ENCODE measurements around the gene PAK5.

The PAK5 gene

DNA sequence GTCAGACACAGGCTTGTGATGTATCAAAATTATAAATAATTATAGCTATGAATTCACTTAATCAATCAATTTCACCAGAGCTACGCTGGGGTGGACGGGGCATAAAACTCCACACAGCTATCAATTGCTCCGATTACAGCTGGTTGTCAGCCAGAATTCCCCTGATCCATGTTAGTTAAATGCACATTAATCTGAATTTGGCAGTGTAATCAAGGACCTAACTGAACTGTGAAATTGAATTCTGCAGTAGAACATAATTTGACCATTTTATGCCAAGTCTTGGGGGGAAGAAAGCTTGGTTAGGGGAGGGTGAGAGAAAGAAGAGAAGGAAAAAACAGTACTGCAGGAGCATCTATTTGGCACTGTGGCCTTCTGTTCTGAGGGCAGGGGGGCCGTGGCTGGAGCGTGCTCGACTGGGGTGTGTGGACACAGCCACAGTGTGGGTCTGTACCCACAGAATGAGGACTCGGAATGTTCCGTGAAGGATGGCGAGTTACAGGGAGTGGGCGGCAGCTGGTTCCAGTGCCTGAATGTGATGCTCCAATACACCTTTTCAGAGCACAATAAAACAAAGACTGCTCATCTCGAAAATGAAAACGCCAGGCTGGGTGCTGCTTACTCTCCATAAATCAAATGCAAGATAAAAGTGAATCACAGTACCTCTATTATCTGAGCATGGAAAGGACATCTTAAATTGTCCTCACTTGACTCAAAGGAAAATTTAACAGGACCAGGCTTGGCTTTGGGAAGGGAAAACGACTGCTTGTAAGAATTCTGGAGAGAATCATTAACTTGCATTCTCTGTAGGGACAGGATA, 265.3 kb downstream of the PAK5 start:
- no peak for ATAC-seq

DNA sequence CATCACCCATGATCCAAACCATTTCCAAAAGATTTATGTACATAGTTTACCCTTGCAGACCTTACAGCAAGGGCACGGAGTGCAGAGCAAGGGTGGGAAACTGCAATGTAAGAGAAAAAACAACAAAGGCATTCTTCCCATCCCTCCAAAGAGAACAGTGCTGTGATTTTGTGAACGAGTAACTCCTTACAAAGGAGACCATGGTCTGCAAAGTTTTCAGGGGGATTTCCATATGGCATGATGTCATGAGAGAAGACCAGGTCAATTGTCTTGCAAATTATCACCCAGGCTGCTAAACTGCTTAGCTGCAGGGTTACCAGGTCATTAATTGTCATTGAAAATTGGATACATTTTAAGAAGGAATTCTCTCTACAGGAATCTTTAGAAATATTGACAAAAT, 266.2 kb downstream of the PAK5 start:
- Mint-ChIP-seq H3K27me3 (no peaks in the 10 kb centered on the region), H3K27ac (no peak overlapping the region), H3K9me3 (peaks cover 2% of the 10 kb centered on the region), H3K4me1 (no peaks in the 10 kb centered on the region), H3K4me3 (no peak overlapping the region), H3K36me3 (no peaks in the 10 kb centered on the region)
- ATAC-seq: no peak

More for the DNA sequence above, 265.3 kb downstream of the PAK5 start:
- H3K4me3 Mint-ChIP-seq: no peak overlapping the region
- no peaks in the 10 kb centered on the region for H3K27me3 Mint-ChIP-seq
- H3K4me1 Mint-ChIP-seq: no peaks in the 10 kb centered on the region
- H3K27ac Mint-ChIP-seq: no peak overlapping the region
- peaks cover 2% of the 10 kb centered on the region for H3K9me3 Mint-ChIP-seq
- no peaks in the 10 kb centered on the region for H3K36me3 Mint-ChIP-seq

DNA sequence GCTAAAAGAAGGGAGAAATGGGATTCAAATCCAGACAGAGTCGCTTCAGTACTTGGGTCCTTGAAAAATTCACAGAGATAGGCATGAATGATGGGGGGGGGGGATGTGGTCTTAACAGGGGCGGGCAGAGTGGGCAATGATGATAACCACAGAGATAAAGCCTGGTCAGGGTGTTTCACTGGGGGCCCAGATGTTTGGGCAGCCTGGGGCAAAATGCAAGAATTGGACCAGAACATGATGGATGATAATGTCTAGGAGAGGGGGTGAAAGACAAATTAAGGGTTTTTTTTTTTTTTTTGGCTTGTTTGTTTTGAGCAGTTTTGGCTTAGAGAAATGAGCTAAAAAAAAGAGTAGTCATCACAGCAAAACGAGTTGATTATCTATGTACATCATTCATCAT, 267.1 kb downstream of the PAK5 start:
- Mint-ChIP-seq H3K9me3 (peaks cover 2% of the 10 kb centered on the region), H3K27ac (no peak overlapping the region), H3K36me3 (no peaks in the 10 kb centered on the region), H3K4me1 (no peaks in the 10 kb centered on the region), H3K27me3 (no peaks in the 10 kb centered on the region), H3K4me3 (no peak overlapping the region)
- no peak for ATAC-seq

DNA sequence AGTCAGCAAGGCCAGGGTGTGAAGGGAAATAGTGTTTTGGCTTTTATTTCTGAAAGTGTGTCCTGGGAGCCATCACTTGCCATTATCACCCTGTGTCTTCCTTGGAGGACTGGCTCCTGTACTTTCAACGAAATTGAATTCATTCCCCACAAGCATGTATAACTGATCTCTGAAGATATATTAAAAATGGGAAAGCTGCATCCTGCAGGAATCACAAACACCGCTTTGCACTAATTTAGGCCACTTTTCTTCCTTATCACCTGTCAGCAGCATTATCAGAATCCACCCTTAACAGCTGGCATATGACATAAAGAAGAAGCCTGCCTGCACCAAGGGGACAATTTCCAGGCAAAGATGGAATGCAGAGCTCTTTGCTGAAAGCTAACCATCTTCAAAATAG, 268.3 kb downstream of the PAK5 start:
- Mint-ChIP-seq H3K4me1 (no peaks in the 10 kb centered on the region), H3K4me3 (no peak overlapping the region), H3K9me3 (peaks cover 2% of the 10 kb centered on the region), H3K36me3 (no peaks in the 10 kb centered on the region), H3K27ac (no peak overlapping the region), H3K27me3 (no peaks in the 10 kb centered on the region)
- ATAC-seq: no peak

DNA sequence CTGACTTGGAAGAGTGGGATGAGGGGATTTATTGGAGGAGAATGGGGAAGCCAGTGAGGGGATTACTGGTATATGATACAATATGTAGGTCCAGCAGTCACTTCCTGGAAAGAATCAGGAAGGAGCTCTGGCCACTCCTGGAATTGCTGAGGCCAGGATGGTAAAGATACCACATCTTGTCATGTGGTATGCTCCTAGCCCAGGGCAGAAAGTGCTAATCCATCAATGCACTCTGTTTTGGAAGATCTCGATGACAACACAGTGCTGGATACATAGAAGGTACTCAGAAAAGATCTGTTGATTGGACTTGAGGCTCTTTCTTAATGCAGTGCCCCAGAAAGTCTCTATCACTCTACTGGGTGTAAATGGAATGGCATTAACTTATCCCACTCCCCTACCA, 271.9 kb downstream of the PAK5 start:
- ATAC-seq: no peak

DNA sequence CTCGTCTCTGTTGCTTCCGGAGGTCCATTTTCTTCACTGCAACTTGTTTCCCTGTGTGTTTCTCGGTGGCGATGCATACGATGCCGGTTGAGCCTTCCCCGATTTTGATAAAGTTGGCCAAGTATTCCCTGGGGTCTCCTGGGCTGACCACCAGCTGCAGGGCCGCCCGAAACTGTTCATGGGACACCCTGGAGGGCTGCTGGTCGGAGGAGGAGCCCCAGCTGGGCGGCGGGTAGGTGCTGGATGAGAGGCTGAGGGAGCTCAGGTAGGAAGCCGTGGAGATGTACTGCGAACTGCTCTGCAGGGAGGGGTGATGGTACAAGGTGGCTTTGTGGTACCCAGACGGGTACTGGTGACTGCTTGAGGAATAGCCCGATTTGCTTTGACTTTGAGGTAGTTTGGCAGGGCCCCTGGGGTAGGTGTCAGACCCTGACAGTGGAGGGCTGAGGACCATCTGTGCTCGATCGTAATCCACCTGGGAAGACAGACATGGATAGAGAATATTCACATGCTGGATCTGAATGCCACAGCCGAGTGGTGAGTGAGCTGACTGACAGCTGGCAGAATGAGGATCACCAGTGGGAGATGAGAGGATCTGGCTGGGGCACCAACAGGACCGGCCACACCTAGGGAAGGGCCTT, 272.8 kb downstream of the PAK5 start:
- Mint-ChIP-seq H3K9me3 (no peaks in the 10 kb centered on the region), H3K27me3 (no peaks in the 10 kb centered on the region), H3K4me1 (no peaks in the 10 kb centered on the region), H3K4me3 (no peak overlapping the region), H3K27ac (no peak overlapping the region), H3K36me3 (no peaks in the 10 kb centered on the region)
- ATAC-seq: no peak

More for the DNA sequence above, 271.9 kb downstream of the PAK5 start:
- no peaks in the 10 kb centered on the region for H3K27me3 Mint-ChIP-seq
- H3K36me3 Mint-ChIP-seq: no peaks in the 10 kb centered on the region
- H3K9me3 Mint-ChIP-seq: no peaks in the 10 kb centered on the region
- no peak overlapping the region for H3K4me3 Mint-ChIP-seq
- H3K27ac Mint-ChIP-seq: no peak overlapping the region
- no peaks in the 10 kb centered on the region for H3K4me1 Mint-ChIP-seq

DNA sequence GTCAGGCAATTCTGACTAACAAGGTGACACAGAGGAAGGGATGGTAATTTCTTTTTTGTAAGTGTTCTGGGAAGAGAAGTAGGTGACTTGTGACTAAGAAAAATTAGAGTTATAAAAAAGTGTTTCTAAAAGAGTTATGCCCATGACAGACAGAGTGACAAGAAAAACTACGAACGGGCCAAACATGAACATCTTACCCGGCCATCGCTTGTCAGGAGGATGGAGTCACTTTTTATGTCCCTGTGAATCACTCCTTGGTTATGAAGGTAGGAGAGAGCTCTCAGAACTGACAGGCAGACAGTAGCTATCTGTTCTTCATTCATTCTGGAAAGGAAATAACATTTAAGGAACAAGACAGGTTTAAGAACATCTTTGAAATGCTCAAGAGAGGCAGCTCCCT, 281.5 kb downstream of the PAK5 start:
- Mint-ChIP-seq H3K9me3 (no peaks in the 10 kb centered on the region), H3K4me3 (no peak overlapping the region), H3K4me1 (no peaks in the 10 kb centered on the region), H3K27me3 (no peaks in the 10 kb centered on the region), H3K36me3 (no peaks in the 10 kb centered on the region), H3K27ac (no peak overlapping the region)
- ATAC-seq: no peak

DNA sequence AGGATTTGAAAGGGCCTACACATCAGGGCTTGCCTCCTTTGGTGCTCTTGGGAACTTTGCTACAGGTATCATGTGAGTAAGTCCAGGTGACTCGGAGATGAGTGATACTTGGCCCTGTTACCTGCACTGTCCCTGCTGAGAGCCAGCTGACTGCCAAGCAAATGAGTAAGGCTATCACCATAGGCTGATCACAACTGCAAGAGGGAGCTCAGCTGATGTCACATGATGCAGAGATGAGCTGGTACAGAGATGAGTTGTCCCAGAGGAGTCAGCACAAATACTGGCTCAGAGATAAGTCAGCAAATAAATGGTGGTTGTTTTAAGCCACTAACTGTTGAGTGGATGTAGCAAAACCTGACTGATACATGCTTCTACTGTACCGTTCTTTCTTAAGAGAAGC, 283.1 kb downstream of the PAK5 start:
- Mint-ChIP-seq H3K4me1 (no peaks in the 10 kb centered on the region), H3K27ac (no peak overlapping the region), H3K4me3 (no peak overlapping the region), H3K27me3 (no peaks in the 10 kb centered on the region), H3K36me3 (no peaks in the 10 kb centered on the region), H3K9me3 (no peaks in the 10 kb centered on the region)
- no peak for ATAC-seq

DNA sequence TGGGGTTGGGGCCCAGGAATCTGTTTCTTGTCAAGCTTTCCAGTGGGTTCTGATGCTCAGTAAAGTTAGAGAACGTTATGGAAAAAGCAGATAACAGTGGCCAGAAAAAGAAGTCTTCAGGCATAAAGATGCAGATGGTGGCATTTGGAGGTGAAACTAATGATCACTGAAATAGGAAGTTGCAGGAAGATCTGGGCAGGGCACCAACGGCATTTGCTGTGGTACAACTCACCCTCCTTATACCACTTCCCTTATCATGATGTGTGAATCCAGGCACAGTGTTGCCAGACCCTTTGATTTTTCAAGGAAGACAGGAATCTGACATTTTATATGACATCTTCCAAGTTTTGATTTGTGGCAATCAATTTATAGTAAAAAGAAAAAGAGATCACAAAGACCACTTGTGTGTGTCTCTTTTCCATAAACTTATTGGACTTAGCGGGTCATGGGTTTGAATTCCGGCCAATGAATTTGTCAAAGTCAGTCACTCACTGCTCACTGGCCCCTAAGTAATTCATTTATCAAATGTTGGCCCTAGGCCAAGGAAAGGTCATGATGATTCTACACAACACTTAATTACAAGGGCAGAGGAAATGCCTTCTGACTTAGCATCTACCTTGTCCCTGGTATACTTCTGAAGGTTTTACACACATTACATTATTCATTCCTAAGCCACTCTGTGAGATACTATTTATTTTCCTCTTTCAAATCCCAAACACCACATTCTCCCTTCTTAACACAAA, 286.9 kb downstream of the PAK5 start:
- no peaks in the 10 kb centered on the region for H3K4me1 Mint-ChIP-seq
- no peaks in the 10 kb centered on the region for H3K27me3 Mint-ChIP-seq
- no peak overlapping the region for H3K27ac Mint-ChIP-seq
- no peak for ATAC-seq
- no peaks in the 10 kb centered on the region for H3K36me3 Mint-ChIP-seq
- no peaks in the 10 kb centered on the region for H3K9me3 Mint-ChIP-seq
- no peak overlapping the region for H3K4me3 Mint-ChIP-seq

DNA sequence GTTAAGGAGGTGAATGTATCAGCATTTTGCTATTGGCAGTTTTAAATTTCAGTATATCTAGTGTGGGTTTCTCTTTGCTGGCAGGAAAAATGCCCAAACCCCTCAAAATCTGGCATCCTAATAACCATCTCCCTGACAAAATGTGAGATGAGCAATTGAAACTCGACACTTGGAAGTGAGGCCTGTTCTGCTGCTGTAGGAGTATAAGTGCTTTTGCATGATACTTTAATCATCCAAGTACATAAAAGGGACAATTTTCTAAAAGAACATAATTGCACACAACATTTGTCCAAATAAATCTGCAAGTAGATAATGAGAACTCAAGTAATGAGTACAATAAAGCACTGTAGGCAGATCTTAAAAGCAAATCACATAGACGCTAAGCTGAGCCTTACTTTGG, 288.0 kb downstream of the PAK5 start:
- H3K36me3 Mint-ChIP-seq: no peaks in the 10 kb centered on the region

DNA sequence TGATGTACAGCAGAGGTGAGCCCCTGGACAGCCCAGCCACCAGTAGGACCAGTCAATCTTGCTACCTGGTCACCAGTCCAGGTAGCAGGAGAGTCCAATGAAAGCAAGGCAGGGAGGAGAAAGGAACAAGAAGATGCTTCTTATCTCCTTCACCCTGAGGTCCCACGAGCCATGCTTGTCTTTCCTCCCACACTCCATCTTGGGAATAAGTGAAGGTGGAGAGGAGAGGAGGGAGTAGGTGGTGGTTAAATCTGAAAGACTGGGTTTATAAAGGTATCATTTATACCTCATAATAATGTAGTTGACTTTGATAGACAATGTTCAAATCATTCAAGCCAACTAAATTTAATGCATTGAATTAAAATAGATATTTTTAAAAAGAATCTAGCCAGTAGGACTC, 288.6 kb downstream of the PAK5 start:
- H3K27ac Mint-ChIP-seq: no peak overlapping the region
- H3K4me3 Mint-ChIP-seq: no peak overlapping the region
- ATAC-seq: no peak
- no peaks in the 10 kb centered on the region for H3K36me3 Mint-ChIP-seq
- H3K9me3 Mint-ChIP-seq: peaks cover 5% of the 10 kb centered on the region
- no peaks in the 10 kb centered on the region for H3K27me3 Mint-ChIP-seq
- H3K4me1 Mint-ChIP-seq: no peaks in the 10 kb centered on the region

More for the DNA sequence above, 288.0 kb downstream of the PAK5 start:
- Mint-ChIP-seq H3K27me3 (no peaks in the 10 kb centered on the region), H3K4me1 (no peaks in the 10 kb centered on the region), H3K9me3 (peaks cover 3% of the 10 kb centered on the region), H3K4me3 (no peak overlapping the region), H3K27ac (no peak overlapping the region)
- no peak for ATAC-seq

DNA sequence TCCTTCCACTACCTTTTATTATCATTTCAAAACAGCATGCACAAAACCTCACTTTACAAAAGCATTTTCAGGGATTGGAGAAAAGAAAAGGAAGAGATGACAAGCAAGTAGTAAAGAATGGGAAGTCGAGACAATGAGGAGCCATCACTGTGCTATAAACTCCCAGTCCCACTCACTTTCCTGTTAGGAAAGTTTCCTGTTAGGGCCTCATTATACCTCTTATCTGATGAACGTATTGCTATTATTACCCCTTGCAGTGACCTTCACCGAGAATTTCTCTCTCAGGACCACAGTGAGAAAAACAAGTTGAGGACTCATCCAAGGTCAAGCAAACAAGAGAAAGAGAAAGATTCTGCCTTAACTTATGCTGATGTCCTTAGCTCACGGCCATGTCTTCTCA, 295.7 kb downstream of the PAK5 start:
- ATAC-seq: no peak

DNA sequence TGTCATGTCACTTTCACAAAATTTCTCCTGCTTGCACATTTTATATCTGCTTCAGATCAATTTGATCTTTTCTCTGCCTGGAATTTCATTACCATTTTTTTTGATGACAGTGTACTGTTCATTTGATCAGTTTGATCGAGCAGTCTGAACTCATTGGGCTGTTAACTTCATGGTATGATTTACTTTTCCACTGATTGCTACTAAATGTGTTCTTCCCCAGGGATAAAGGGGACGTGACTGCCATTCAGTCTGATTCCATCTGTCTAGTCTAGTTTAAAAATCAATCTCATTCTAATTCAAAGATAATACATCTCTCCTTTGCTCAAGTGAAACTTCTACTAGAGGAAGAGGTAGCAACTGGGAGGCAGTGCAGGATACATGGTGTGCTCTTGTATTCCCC, 303.4 kb downstream of the PAK5 start:
- Mint-ChIP-seq H3K27me3 (no peaks in the 10 kb centered on the region), H3K9me3 (no peaks in the 10 kb centered on the region), H3K36me3 (no peaks in the 10 kb centered on the region), H3K4me3 (no peak overlapping the region), H3K27ac (no peak overlapping the region), H3K4me1 (no peaks in the 10 kb centered on the region)
- no peak for ATAC-seq

More for the DNA sequence above, 295.7 kb downstream of the PAK5 start:
- H3K36me3 Mint-ChIP-seq: no peaks in the 10 kb centered on the region
- no peak overlapping the region for H3K4me3 Mint-ChIP-seq
- no peak overlapping the region for H3K27ac Mint-ChIP-seq
- no peaks in the 10 kb centered on the region for H3K4me1 Mint-ChIP-seq
- peaks cover 5% of the 10 kb centered on the region for H3K9me3 Mint-ChIP-seq
- no peaks in the 10 kb centered on the region for H3K27me3 Mint-ChIP-seq

DNA sequence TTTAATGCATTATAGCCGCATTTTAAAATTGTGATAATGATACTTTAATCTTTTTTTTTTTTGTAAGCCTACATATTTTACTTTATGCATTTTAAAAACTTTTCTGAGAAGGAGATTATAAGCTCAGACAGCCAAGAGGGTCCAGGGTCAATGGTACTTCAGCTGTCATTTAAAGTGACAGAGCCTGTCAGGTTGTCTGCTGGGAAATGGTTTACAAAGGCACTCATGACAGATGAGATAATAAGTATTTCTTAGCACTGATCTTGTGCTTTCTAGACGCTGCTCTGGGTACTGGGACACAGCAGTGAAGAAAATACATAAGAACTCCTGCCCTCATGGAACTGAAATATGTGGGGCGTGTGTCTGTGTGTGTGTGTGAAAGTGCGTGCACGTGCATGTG, 304.9 kb downstream of the PAK5 start:
- Mint-ChIP-seq H3K27ac (no peak overlapping the region), H3K36me3 (no peaks in the 10 kb centered on the region), H3K4me1 (no peaks in the 10 kb centered on the region), H3K4me3 (no peak overlapping the region), H3K9me3 (no peaks in the 10 kb centered on the region), H3K27me3 (no peaks in the 10 kb centered on the region)
- no peak for ATAC-seq

DNA sequence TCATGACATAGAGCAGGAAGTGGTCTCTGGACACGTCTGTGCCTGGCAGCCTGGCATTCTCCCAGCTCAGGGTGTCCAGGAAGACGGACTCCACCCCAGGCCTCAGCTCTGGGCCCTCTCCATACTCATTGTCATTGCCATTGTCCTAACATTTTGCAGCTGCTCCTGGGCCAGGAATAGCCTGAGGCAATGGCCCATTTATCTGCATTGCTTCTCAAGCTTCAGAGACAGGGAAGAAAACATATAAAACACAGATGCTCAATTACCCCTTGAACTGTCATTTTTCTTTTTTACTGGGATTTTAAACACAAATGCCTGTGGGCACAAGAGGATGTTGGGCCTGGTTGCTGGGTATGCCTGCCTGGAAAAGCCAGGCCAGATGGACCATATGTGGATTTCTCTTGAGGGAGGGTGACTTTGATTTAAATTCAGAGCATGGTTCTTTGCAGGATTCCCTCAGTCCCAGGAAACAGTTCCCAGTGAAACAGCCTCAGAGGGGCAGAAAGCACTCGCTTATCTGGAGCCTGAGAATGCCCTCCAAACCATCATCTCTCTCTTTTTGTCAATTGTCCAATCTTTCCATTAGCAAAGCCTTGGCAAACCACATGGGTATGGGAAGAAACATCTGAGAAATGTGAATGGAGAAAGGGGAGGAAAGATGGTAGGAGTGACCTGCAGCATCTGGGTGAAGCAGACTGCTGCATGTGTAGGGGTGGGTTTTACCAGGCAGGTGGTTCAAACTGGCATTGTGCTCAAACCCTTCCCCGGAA, 306.6 kb downstream of the PAK5 start:
- Mint-ChIP-seq H3K9me3 (no peaks in the 10 kb centered on the region), H3K27ac (no peak overlapping the region), H3K4me3 (no peak overlapping the region), H3K36me3 (no peaks in the 10 kb centered on the region), H3K4me1 (no peaks in the 10 kb centered on the region), H3K27me3 (no peaks in the 10 kb centered on the region)
- no peak for ATAC-seq
